ENCODE measurements around the gene S1PR4. TPM values are rescaled to one million over a fixed set of nuclear protein-coding genes. Genes with fewer than 3 reads are reported as not detected.

S1PR4 gene
- total and polyA plus RNA-seq, 2 donors (not counting 1 experiment from before 2014, with no cell fraction given): 84.2 to 129 TPM

GRCh38 chr19:3196064-3196932, 17.7 kb downstream of the S1PR4 start:
- TF ChIP-seq CTCF (IDR thresholded peaks at IDR 0.05) (no peak), EZH2 (IDR thresholded peaks at IDR 0.05; ENCODE audit: borderline replicate concordance, insufficient read depth, low read depth, low read length, poor library complexity, severe bottlenecking) (no peak)

GRCh38 chr19:3196933-3197205, 18.3 kb downstream of the S1PR4 start:
- Histone ChIP-seq H3K79me2 (ENCODE audit: control insufficient read depth, insufficient read depth, low read length) (peaks cover 22% of the 10 kb centered on the region), H3K27me3 (replicated peaks in 1 of 4; ENCODE audit: control extremely low read depth in 1 of 4, control insufficient read depth in 3 of 4, insufficient read depth in 4 of 4, low read length in 3 of 4) (no peaks in the 10 kb centered on the region), H3K4me2 (replicated peaks; ENCODE audit: low read depth, low read length, poor library complexity, severe bottlenecking) (no peak overlapping the region), H3K4me3 (ENCODE audit: control extremely low read depth in 1 of 5, extremely low read depth in 1 of 5, insufficient read depth in 1 of 5, low read depth in 2 of 5, low read length in 4 of 5) (no peak overlapping the region), H2AFZ (ENCODE audit: insufficient read depth, low read depth, low read length, poor library complexity, severe bottlenecking) (no peak overlapping the region), H3K9ac (ENCODE audit: low read length) (no peak overlapping the region), H3K4me1 (ENCODE audit: control insufficient read depth in 2 of 2, insufficient read depth in 2 of 2, low read length in 2 of 2) (peaks cover 0 to 6% of the 10 kb centered on the region in 2 donors), H3K27ac (ENCODE audit: low read length in 2 of 2) (no peak overlapping the region), H3K36me3 (replicated peaks in 1 of 2; ENCODE audit: control extremely low read depth in 1 of 2, control insufficient read depth in 1 of 2, extremely low read depth in 1 of 2, insufficient read depth in 2 of 2, low read length in 1 of 2) (peaks cover 0 to 27% of the 10 kb centered on the region in 2 experiments), H3K9me3 (ENCODE audit: control extremely low read depth in 1 of 3, control insufficient read depth in 2 of 3, insufficient read depth in 1 of 3, low read length in 2 of 3) (peaks cover 0 to 11% (median 0%) of the 10 kb centered on the region in 3 donors), H4K20me1 (ENCODE audit: control insufficient read depth, insufficient read depth, low read length, poor library complexity, severe bottlenecking) (peaks cover 22% of the 10 kb centered on the region)
- CTCF ChIA-PET: no interaction called here
- no peak for TF ChIP-seq EZH2 (IDR thresholded peaks at IDR 0.05; ENCODE audit: borderline replicate concordance, insufficient read depth, low read depth, low read length, poor library complexity, severe bottlenecking)
- TF ChIP-seq CTCF (IDR thresholded peaks at IDR 0.05): no peak
- no peak overlapping the region for H3K27ac Mint-ChIP-seq
- no peaks in the 10 kb centered on the region for H3K27me3 Mint-ChIP-seq
- H3K4me3 Mint-ChIP-seq: no peak overlapping the region
- 96% methylated on average over 14 of the region's 14 CpGs for WGBS (ENCODE audit: insufficient coverage)
- DNase-seq: no peak
- ATAC-seq (ENCODE audit: low read depth): no peak
- POLR2A ChIA-PET: no interaction called here
- no peaks in the 10 kb centered on the region for H3K9me3 Mint-ChIP-seq (ENCODE audit: insufficient read depth)
- intact Hi-C loops (cut with micrococcal nuclease): no loop called here
- H3K4me1 Mint-ChIP-seq: no peaks in the 10 kb centered on the region

More at GRCh38 chr19:3196064-3196932, 17.7 kb downstream of the S1PR4 start:
- Histone ChIP-seq H3K79me2 (ENCODE audit: control insufficient read depth, insufficient read depth, low read length) (peaks cover 27% of the 10 kb centered on the region), H3K9me3 (ENCODE audit: control extremely low read depth in 1 of 3, control insufficient read depth in 2 of 3, insufficient read depth in 1 of 3, low read length in 2 of 3) (peaks cover 0 to 11% (median 0%) of the 10 kb centered on the region in 3 donors), H3K27me3 (replicated peaks in 1 of 4; ENCODE audit: control extremely low read depth in 1 of 4, control insufficient read depth in 3 of 4, insufficient read depth in 4 of 4, low read length in 3 of 4) (no peaks in the 10 kb centered on the region), H3K9ac (ENCODE audit: low read length) (no peak overlapping the region), H2AFZ (ENCODE audit: insufficient read depth, low read depth, low read length, poor library complexity, severe bottlenecking) (no peak overlapping the region), H3K4me1 (ENCODE audit: control insufficient read depth in 2 of 2, insufficient read depth in 2 of 2, low read length in 2 of 2) (peaks cover 0 to 6% of the 10 kb centered on the region in 2 donors), H3K36me3 (replicated peaks in 1 of 2; ENCODE audit: control extremely low read depth in 1 of 2, control insufficient read depth in 1 of 2, extremely low read depth in 1 of 2, insufficient read depth in 2 of 2, low read length in 1 of 2) (peaks cover 0 to 25% of the 10 kb centered on the region in 2 experiments), H3K4me2 (replicated peaks; ENCODE audit: low read depth, low read length, poor library complexity, severe bottlenecking) (no peak overlapping the region), H4K20me1 (ENCODE audit: control insufficient read depth, insufficient read depth, low read length, poor library complexity, severe bottlenecking) (peaks cover 27% of the 10 kb centered on the region), H3K27ac (ENCODE audit: low read length in 2 of 2) (no peak overlapping the region), H3K4me3 (ENCODE audit: control extremely low read depth in 1 of 5, extremely low read depth in 1 of 5, insufficient read depth in 1 of 5, low read depth in 2 of 5, low read length in 4 of 5) (no peak overlapping the region)
- H3K27me3 Mint-ChIP-seq: no peaks in the 10 kb centered on the region
- ChIA-PET POLR2A (no interaction called here), CTCF (no interaction called here)
- H3K27ac Mint-ChIP-seq: no peak overlapping the region
- WGBS (ENCODE audit: insufficient coverage): 96% methylated on average over 42 of the region's 42 CpGs
- H3K4me1 Mint-ChIP-seq: peaks cover 3% of the 10 kb centered on the region
- no peak for DNase-seq
- ATAC-seq (ENCODE audit: low read depth): no peak
- H3K4me3 Mint-ChIP-seq: no peak overlapping the region
- H3K9me3 Mint-ChIP-seq (ENCODE audit: insufficient read depth): no peaks in the 10 kb centered on the region
- intact Hi-C loops (cut with micrococcal nuclease): no loop called here

Data from B cell (primary cell).